ENCODE results near the gene FAM76A.
"Not testable (repeated sequence)": the region's sequence is repeated elsewhere in the genome, so short reads cannot be mapped to it uniquely, and the experiment has no call there.

FAM76A gene

DNA sequence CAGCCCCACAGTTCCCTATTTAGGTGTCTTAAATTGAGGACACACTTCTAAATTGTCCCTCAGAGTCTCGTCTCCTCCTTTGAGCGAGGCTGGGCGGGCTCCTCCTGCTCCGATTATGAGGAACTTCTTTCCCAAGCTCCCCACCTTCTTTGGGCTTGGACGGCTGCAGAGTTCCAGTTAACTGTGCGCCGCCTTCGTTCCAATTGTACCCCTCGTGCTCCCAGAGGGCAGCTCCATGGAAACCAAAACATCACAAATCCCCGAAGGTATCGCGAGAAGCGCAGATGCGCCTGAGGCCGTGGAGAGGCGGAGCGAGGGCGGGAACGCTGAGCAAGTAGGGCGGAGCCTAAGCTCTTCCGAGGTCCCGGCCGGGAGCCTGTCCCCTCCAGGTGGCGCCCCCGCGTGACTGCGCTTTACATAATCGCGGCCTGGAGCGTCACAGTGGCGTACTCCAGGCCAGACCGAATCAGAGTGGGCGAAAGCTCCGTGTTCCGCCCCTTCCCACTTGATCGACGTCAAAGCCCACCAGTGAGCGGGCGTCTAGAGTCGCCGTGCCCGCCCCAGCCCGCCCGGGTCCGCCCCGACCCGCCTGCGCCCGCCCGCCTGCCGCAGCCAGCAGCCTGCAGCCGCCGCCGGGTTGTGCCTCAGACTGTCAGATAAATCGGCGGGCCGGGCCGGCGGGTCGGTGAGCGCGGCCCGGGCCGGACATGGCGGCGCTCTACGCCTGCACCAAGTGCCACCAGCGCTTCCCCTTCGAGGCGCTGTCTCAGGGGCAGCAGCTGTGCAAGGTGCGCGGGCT lies at the start of gene FAM76A:
TSS of gene FAM76A (plus strand) at position 588 of the 799 bp plus-strand sequence. CDS start at position 708, 120 bp downstream.
- peak; percentile 99 for DNase-seq

DNA sequence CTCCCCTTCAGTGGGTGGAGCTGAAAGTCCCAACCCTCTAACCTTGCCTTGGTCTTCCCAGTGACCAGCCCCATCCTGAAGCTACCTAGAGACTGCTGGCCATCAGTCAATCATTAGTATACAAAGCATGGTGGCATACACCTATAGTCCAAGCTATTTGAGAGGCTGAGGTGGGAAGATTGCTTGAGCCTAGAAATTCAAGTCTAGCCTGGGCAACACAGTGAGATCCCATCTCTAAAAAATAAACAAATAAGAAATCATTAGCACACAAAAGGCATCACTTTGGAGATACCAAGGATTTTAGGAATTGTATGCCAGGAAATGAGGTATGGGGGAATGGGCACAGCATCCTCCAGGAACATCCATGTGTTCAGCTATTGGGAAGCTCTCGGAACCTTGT lies 49.4 kb upstream of the FAM76A start:
- DNase-seq: no peak

DNA sequence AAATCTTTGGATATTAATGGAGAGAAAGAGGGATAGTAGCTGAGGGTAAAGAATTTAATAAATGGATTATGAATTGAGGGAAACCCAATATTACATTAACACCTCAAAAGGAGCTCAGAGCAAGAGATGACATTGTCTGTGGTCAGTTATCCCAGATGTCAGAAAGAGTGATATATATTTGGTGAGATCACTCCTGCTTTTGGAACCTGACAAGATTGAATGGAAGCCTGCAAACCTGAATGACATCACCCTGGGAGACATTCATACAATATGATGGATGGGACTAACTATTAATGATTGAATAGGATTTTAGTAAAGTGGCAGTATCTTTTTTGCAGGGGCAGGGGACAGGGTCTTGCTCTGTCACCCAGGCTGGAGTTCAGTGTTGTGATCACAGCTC lies 47.0 kb upstream of the FAM76A start:
- no peak for DNase-seq

DNA sequence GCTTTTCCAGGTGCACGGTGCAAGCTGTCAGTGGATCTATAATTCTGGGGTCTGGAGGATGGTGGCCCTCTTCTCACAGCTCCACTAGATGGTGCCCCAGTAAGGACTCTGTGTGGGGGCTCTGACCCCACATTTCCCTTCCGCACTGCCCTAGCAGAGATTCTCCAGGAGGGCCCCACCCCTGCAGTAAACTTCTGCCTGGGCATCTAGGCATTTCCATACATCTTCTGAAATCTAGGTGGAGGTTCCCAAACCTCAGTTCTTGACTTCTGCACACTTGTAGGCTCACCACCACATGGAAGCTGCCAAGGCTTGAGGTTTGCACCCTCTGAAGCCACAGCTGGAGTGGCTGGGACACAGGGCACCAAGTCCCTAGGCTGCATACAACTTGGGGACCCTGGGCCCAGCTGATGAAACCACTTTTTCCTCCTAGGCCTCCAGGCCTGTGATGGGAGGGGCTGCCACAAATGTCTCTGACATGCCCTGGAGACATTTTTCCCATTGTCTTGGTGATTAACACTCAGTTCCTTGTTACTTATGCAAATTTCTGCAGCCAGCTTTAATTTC lies 45.5 kb upstream of the FAM76A start:
- not testable (repeated sequence) for DNase-seq

DNA sequence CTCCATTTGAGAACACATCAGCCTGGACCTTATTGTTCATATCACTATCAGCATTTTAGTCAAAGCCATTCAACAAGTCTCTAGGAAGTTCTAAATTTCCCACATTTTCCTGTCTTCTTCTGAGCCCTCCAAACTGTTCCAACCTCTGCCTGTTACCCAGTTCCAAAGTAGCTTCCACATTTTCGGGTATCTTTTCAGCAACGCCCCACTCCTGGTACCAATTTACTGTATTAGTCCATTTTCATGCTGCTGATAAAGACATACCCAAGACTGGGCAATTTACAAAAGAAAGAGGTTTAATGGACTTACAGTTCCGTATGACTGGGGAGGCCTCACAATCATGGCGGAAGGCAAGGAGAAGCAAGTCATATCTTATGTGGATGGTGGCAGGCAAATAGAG lies 44.2 kb upstream of the FAM76A start:
- not testable (repeated sequence) for DNase-seq

DNA sequence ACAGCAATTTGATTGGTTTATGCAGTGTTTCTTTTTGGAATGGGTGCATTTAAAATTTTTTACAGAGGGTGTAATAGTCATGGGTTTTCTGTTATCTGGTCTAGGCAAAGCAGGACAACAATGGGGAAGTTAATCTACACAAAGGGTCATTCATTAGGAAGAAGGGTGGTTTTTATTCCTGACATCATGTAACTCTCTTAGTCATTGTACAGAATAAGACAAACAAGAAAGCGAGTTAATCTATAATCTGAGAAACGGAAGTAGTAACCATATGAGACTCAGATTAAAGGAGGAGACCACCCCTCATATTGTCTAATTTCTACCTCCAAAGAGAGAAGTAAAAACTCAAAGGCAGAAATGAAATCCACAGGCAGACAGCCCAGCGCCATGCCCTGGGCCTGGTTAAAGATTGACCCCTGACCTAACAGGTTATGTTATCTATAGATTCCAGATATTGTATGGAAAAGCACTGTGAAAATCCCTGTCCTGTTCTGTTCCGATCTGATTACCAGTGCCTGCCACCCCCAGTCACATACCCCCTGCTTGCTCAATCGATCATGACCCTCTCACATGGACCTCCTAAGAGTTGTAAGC lies 43.3 kb upstream of the FAM76A start:
- no peak for DNase-seq

DNA sequence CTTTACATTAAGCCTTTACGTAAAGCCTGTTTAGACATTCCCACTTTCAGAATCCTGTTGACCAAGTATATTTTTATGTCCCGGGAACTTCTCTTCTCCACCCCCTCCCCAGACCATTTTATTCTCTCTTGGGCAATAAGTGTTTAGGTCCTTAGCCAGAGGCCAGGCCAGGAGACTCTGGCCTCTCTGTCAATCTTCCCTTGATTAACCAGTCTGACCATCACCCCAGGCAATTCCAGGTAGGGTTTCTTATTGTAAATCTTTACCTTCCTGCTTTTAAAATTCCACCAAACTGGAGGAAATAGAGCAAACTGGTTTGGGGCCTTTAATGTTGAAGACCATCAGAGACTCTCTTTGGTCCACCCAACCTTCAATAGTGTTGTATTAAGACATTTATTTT lies 41.6 kb upstream of the FAM76A start:
- DNase-seq: no peak

DNA sequence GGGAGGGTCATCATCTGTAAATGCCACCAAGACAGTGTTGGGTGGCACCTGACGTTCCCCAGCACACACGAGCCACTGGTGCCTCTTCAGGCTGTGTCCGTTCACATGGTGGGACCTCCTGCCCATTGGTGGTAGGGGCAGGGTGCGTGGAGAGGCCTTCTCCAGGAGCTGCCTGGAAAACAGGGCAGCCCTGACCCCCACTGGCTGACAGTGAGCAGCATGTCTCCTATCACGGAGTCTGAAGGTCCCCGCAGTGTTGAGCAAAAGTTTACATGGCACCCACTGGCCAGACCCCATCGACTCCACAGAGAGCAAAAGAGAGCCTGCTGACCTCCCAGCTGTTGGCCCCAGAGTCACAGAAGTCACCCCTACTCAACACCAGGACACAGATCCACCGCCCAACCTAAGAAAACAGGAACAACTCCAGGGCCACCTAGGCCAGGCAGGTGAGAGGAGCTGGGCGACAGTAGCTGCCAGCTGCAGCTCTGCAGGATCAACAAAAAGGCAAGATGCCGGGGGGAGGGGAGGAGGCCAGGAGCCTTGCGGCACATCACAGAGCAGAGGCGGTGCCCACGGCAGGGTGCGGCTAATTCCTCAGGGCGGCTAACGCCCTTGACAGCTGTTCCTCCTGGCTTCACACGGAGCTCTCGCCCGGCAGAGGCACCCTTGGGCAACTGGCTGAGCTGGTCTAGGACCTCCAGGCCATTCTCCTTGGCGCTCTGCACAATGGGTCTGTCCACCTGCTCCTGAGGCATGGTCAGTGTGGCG lies 39.4 kb upstream of the FAM76A start:
- DNase-seq: no peak

DNA sequence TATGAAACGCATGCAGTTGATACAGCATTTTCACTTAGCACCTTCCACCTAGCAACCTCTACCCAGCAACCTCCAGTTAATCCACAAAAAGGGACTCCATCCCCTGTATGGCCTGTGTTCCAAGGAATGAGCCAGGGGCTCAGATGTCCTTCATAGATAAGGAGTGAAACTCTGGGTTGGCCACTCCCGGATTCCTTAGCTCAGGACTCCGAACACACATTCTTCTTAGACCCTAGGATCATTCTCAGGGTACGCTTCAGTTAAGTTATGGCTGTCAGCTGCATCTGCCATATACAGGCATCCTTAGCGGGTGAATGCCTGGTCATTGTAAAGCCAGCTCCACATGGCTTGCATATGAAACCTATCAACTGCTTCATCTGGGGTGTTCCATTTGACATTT lies 37.9 kb upstream of the FAM76A start:
- no peak for DNase-seq

DNA sequence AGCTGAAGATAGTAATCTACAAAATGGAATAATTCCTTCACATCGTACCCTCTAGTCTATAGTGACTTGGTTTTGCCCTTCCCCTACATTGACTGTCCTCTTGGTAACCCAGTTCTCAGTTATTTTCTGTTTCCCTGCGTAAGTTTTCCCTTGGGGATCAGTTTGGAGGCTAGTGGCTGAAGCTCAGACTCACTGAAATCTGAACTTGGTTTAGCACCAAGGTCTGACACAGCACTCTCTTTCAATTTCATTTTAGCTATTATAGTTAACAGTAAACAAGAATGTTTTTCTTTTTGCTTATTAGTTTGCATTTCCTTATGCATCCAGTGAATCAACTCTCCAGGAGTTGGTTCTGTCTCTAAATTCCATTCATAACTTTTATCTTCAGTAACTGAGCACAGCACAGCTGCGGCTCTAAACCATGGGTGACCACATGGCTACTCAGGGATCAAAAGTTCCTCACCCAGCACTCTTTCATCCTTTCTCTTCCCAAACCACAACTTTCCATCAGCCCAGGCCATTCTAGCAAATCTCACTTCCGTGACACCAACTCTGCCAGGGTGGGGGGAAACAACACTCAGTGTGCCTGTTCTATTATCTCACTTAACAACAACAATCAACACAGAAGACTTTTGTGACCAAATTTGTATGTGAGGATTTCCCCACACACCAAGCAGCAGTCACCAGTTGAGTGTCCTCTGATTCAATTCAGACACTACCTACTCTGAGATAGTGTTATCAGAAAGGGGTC lies 36.2 kb upstream of the FAM76A start:
- DNase-seq: no peak

DNA sequence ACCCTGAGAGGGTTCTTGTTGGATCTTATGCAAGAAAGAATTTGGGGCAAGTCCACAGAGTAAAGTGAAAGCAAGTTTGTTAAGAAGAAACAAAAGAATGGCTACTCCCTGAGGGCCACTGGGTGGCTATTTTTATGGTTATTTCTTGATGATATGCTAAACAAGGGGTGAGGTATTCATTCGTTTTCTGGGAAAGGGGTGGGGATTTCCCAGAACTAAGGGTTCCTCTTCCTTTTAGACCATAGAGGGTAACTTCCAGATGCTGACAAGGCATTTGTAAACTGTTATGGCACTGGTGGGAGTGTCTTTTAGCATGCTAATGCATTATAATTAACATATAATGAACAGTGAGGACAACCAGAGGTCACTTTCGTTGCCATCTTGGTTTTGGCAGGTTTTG lies 35.6 kb upstream of the FAM76A start:
- no peak for DNase-seq

DNA sequence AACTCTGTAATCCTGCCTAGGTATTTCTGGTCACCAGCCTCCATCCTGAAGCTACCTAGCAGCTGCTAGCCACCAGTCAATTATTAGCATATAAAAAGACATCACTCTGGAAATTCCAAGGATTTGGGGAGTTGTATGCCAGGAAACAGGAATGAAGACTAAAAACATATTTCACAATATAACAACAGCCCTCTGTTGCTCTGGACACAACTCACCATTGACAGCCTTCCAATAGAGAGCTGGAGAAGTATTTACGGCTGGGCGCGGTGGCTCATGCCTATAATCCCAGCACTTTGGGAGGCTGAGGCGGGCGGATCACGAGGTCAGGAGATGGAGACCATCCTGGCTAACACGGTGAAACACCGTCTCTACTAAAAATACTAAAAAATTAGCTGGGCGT lies 28.9 kb upstream of the FAM76A start:
- not testable (repeated sequence) for DNase-seq

DNA sequence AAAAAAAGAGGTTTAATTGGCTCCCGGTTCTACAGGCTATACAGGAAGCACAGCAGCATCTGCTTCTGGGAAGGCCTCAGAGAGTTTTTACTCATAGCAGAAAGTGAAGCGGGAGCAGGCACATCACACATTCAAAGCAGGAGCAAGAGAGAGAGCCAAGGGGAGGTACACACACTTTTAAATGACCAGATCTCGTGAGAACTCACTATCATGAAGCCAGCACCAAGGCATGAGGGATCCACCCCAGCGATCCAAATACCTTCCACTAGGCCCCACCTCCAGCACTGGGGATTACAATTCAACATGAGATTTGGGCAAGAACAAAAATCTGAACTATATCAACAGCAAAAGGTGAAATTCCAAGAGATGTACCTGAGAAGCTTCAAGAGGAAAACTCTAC lies 20.8 kb upstream of the FAM76A start:
- no peak for DNase-seq

DNA sequence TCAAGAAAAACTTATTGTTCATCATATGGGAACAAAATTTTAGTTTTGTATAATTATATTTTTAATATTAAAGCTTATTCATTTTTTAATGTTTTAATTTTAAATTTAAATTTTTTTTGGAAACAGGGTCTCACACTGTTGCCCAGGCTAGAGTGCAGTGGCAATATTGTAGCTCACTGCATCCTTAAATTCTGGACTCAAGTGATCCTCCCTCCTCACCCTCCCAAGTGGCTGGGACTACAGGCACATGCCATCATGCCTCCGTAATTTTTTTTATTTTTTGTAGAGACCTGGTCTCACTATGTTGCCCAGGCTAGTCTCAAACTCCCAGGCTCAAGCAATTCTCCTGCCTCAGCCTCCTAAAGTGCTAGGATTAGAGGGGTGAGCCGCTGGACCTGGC lies 20.2 kb upstream of the FAM76A start:
- DNase-seq: no peak

DNA sequence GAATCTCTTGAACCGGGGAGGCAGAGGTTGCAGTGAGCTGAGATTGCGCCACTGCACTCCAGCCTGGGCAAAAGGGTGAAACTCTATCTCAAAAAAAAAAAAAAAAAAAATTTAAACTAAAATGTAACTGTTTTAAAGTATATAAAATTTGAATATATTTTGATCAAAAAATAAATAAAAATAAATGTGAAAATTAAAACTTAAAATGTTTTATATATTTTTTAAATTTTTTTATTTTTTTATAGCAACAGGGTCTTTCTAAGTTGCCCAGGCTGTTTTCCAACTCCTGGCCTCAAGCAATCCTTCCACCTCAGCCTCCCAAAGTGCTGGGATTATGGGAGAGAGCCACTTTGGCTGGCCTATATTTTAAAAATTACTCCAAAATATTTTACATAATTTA lies 15.2 kb upstream of the FAM76A start:
- DNase-seq: no peak

DNA sequence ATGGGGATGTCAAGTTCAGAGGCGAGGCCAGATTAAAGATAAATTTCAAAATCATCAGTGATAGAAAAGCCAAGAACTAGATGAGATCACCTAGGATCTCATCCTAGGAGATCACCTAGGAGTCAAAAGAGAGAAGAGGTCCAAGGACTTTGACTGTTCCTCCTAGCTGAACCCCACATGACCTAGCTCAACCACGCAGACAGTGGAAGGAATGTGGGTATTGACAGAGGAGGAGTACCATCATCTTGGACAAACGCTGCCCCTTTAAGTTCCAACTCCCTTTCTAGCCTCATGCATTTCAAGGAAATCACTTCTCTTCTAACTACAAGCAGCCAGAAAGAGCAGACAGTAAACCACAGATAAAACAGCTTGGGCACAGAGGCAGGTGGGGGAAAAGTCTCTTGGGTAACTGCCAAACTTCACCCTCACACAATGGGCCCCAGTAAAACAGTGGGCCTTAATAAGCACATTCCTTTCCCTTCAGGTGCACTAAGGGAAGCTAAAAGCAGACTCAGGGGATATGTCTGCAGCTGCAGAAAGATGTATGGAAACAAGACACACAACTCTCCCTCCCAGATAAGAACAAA lies 12.5 kb upstream of the FAM76A start:
- no peak for DNase-seq

DNA sequence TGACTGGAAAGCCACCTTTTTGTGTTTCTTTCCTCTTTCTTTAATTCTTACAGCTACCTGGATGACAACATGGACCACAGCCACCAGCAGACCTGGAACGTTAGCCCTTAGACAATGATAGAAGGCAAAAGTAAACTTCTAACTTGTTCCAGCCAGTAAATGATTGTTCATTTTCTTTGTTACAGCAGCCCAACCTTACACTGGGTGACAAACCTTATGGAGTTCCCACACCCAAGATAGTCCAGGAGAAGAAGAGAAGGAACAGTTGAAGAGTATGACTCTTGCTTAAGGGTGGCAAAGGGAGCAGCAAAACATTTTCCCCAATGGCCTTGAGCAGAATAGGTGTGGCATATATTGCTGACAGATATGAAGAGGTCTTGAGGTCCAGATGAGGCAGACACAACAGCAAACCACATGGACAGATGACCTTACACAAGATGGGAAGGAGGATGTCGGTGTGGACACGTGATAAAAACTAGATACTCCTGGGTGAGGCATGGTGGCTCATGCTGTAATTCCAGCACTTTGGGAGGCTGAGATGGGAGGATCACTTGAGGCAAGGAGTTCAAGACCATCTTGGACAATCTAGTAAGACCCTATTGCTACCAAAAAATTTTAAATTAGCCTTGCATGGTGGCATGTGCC lies 11.8 kb upstream of the FAM76A start:
- no peak for DNase-seq

DNA sequence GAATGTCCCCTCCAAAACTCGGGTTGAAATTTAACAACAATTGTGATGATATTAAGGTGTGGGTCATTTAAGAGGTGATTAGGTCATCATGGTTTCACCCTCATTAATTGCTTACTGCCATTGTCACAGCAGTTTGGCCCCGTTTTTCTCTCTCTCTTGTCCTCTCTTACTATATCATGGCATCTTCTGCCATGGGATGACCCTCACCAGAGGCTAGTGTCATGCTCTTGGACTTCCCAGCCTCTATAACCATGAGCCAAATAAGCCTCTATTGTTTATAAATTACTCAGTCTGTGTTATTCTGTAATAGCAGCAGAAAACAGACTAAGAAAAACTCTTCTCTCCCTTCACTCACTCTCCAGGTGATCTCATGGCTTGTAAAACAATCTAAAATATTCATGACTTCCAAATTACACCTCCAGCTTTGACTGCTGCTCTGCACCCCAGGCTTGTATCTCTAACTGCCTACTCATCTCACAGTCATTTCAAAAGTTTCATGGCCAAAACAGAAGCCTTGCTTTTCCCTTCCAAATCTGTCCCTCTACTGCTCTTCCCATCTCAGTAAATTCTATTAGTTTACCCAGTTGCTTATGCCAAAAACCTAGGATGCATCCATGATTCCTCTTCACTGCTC lies 9.4 kb upstream of the FAM76A start:
- DNase-seq: no peak

DNA sequence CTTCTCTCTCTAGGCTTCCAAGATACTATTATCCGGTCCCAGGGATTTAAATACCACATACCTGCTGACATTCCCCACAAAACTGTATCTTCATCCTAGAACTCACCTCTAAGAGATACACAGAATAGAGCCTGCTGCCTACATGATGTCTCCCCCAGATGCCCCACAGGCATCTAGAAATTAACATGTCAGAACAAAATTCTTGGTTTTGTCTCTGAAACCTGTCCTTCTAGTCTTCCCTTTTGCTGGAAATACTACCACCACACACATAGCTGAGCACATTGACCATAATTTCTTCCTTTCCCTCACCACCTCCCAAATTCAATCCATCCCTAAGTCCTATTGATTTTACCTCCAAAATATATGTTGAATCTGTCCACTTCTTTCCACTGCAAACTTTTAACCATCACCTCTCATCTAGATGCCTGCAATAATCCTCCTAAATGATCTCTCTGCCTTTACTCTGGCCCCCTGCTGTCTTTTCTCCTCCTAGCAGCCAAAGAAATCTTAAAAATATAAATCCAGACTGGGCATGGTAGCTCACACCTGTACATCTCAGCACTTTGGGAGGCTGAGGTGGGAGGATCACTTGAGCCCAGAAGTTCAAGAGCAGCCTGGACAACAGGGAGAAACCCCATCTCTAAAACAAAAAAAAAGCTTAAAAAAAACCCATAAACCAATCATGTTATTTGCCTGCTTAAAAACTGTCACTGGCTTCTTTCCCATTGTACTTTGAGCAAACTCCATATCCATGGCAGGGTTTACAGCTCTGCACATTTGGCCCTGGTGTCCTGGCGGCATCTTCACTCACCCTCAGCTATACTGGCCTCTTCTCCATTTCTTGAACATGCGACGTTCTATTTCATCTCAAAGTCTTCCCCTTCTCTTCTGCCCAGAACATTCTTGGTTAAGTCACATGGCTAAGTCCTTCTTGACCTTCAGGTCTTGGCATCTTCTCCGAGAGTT lies 6.2 kb upstream of the FAM76A start:
- DNase-seq: no peak

DNA sequence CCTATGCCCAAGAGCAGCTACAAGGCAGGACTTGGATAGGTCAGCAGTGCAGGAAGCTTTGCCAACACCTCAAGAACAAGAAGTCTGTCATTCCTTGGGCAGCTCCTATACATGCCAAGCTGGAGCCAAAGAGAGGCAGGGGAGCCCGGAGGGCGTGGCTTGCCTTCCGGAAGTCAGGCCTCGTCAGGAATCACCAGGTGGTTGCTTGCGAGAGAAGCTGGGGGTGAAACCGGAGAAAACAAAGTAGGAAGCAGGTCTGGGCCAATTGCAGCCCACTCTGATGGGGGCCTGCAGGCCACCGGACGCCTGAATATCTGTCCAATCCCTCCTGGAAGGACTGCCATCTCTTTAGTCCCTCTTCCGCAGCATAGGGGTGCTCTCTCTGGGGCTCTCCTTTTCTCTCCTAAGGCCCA lies 794 bp upstream of the FAM76A start:
- DNase-seq: peak; percentile 18
